ENCODE data around the gene TEAD3. TPM values are rescaled to one million over a fixed set of nuclear protein-coding genes. Genes with fewer than 3 reads are reported as not detected.
A peak's percentile ranks its signal among the peaks of the same experiment; 100 is the strongest.

The TEAD3 gene
- total and polyA plus RNA-seq, 7 donors: 14.4 to 95.8 (median 50.4) TPM

DNA sequence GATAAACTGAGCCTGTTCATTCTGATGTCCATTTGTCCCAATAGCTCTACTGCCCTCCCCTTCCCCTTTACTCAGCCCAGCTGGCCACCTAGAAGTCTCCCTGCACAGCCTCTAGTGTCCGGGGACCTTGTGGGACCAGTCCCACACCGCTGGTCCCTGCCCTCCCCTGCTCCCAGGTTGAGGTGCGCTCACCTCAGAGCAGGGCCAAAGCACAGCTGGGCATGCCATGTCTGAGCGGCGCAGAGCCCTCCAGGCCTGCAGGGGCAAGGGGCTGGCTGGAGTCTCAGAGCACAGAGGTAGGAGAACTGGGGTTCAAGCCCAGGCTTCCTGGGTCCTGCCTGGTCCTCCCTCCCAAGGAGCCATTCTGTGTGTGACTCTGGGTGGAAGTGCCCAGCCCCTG lies 69.4 kb downstream of the TEAD3 start:
- TF ChIP-seq POLR2A (IDR thresholded peaks at IDR 0.05) (no peak), POLR2AphosphoS5 (IDR thresholded peaks at IDR 0.05) (no peak)
- TF ChIP-seq, protein P1, sequence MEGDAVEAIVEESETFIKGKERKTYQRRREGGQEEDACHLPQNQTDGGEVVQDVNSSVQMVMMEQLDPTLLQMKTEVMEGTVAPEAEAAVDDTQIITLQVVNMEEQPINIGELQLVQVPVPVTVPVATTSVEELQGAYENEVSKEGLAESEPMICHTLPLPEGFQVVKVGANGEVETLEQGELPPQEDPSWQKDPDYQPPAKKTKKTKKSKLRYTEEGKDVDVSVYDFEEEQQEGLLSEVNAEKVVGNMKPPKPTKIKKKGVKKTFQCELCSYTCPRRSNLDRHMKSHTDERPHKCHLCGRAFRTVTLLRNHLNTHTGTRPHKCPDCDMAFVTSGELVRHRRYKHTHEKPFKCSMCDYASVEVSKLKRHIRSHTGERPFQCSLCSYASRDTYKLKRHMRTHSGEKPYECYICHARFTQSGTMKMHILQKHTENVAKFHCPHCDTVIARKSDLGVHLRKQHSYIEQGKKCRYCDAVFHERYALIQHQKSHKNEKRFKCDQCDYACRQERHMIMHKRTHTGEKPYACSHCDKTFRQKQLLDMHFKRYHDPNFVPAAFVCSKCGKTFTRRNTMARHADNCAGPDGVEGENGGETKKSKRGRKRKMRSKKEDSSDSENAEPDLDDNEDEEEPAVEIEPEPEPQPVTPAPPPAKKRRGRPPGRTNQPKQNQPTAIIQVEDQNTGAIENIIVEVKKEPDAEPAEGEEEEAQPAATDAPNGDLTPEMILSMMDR (IDR thresholded peaks at IDR 0.05): no peak
- no peak overlapping the region for H3K27ac ChIP-seq
- H3K36me3 ChIP-seq: peaks cover 13 to 50% (median 28%) of the 10 kb centered on the region in 4 donors
- intact Hi-C loops (cut with DNase I): no loop called here
- WGBS, 2 donors: 94% methylated on average over 5 of the region's 5 CpGs
- peaks cover 0 to 7% (median 5%) of the 10 kb centered on the region in 4 donors for H3K9me3 ChIP-seq
- no peak overlapping the region for H3K4me3 ChIP-seq
- no peaks in the 10 kb centered on the region for H3K27me3 ChIP-seq
- DNase-seq: no peak
- peaks cover 0 to 10% (median 3%) of the 10 kb centered on the region in 4 donors for H3K4me1 ChIP-seq

DNA sequence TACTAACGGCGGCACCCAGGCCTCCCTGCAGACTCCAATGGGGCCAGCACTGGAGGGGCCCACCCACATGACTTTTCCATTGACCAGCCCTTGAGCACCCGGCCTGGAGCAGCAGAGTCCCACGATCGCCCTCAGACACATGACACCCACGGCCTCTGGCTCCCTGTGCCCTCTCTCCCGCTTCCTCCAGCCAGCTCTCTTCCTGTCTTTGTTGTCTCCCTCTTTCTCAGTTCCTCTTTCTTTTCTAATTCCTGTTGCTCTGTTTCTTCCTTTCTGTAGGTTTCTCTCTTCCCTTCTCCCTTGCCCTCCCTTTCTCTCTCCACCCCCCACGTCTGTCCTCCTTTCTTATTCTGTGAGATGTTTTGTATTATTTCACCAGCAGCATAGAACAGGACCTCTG lies 70.8 kb downstream of the TEAD3 start:
- Histone ChIP-seq H3K4me1 (peaks cover 0 to 10% (median 3%) of the 10 kb centered on the region in 4 donors), H3K27me3 (no peaks in the 10 kb centered on the region), H3K36me3 (peaks cover 22 to 60% (median 37%) of the 10 kb centered on the region in 4 donors), H3K4me3 (no peak overlapping the region), H3K9me3 (peaks cover 0 to 7% (median 5%) of the 10 kb centered on the region in 4 donors), H3K27ac (no peak overlapping the region)
- no peak for DNase-seq
- TF ChIP-seq, protein P1 (IDR thresholded peaks at IDR 0.05): no peak
- TF ChIP-seq POLR2A (IDR thresholded peaks at IDR 0.05) (no peak), EP300 (IDR thresholded peaks at IDR 0.05) (no peak), POLR2AphosphoS5 (IDR thresholded peaks at IDR 0.05) (no peak)
- intact Hi-C loops (cut with DNase I): no loop called here
- WGBS, 2 donors: 67 to 89% methylated on average over 8 of the region's 8 CpGs

DNA sequence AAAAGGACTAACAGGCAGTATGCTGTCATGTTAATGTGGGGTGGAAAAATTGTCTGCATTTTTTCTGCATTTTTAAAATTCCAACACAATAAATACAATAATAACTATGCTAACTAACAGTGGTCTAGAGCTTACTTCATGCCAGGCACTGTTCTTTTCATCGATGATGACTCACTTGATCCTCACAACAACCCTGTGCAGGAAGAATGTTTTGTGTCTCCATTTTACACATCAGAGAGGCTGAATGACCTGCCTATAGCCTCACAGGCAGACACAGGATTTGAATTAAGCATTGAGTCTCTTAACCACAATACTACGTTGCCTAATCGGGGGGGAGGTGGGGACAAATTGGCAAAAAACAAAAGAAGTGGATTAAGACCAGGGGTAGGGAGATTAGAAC lies 71.6 kb downstream of the TEAD3 start:
- Histone ChIP-seq H3K36me3 (peaks cover 22 to 61% (median 37%) of the 10 kb centered on the region in 4 donors), H3K9me3 (peaks cover 0 to 7% (median 4%) of the 10 kb centered on the region in 4 donors), H3K4me3 (no peak overlapping the region), H3K27me3 (no peaks in the 10 kb centered on the region), H3K4me1 (peaks cover 0 to 10% (median 3%) of the 10 kb centered on the region in 4 donors), H3K27ac (peak overlapping the region in 1 of 4 donors; percentile 12)
- WGBS, 2 donors: 86 to 92% methylated on average over 3 of the region's 3 CpGs
- no peak for DNase-seq
- TF ChIP-seq, protein P1 (IDR thresholded peaks at IDR 0.05): no peak
- TF ChIP-seq POLR2A (IDR thresholded peaks at IDR 0.05) (no peak), EP300 (IDR thresholded peaks at IDR 0.05) (no peak), POLR2AphosphoS5 (IDR thresholded peaks at IDR 0.05) (no peak)
- intact Hi-C loops (cut with DNase I): no loop called here

Small RNA genes within 50 kb of the gene (small RNA-seq; reads per million reads assigned to genes)
- gene MIR7111: 0 reads per million in 3 donors

Other genes with a start within 250 kb of the TEAD3 start
- 10 to 100 TPM; 29.3 to 59.8 (median 31.8) TPM for gene ZNF76, start 237.3 kb downstream of the TEAD3 start, total RNA-seq
- gene ZNF76, start 237.3 kb downstream of the TEAD3 start, polyA plus RNA-seq: 10 to 100 TPM; 14.3 to 28.3 (median 15.0) TPM
- 1 to 10 TPM; 1.4 to 4.7 (median 3.5) TPM for gene DEF6, start 199.3 kb downstream of the TEAD3 start, total RNA-seq
- gene DEF6, start 199.3 kb downstream of the TEAD3 start, polyA plus RNA-seq: 10 to 100 TPM in 1 of 3 donors, 1 to 10 TPM in 2; 4.2 to 30.1 (median 4.6) TPM
- 10 to 100 TPM in 1 of 4 donors, 1 to 10 TPM in 3; 5.8 to 16.8 (median 8.5) TPM for gene PPARD, start 154.5 kb downstream of the TEAD3 start, total RNA-seq
- 10 to 100 TPM; 22.8 to 75.4 (median 31.5) TPM for gene PPARD, start 154.5 kb downstream of the TEAD3 start, polyA plus RNA-seq
- gene FANCE, start 44.7 kb downstream of the TEAD3 start, total RNA-seq: 1 to 10 TPM; 3.3 to 3.9 (median 3.7) TPM
- 1 to 10 TPM; 2.4 to 5.2 (median 3.2) TPM for gene FANCE, start 44.7 kb downstream of the TEAD3 start, polyA plus RNA-seq
- gene RPL10A, start 28.7 kb downstream of the TEAD3 start, total RNA-seq: 1,000 to 10,000 TPM; 1,381 to 2,837 (median 2,184) TPM
- gene RPL10A, start 28.7 kb downstream of the TEAD3 start, polyA plus RNA-seq: 1,000 to 10,000 TPM; 1,931 to 3,217 (median 2,051) TPM
- not detected for gene TULP1, start 15.8 kb upstream of the TEAD3 start, total RNA-seq
- not detected for gene TULP1, start 15.8 kb upstream of the TEAD3 start, polyA plus RNA-seq
- gene FKBP5, start 191.8 kb upstream of the TEAD3 start, total RNA-seq: 100 to 1,000 TPM; 200 to 326 (median 258) TPM
- 100 to 1,000 TPM in 1 of 3 donors, 10 to 100 TPM in 2; 52.9 to 165 (median 93.9) TPM for gene FKBP5, start 191.8 kb upstream of the TEAD3 start, polyA plus RNA-seq
- gene ARMC12, start 240.0 kb upstream of the TEAD3 start, total RNA-seq: 1 to 10 TPM in 2 of 4 donors, under 1 TPM in 1, not detected in 1; 0.49 to 5.0 (median 1.1) TPM
- gene ARMC12, start 240.0 kb upstream of the TEAD3 start, polyA plus RNA-seq: under 1 TPM in 1 of 3 donors, not detected in 2; 0.66 TPM

Measured in sigmoid colon (tissue), 7 donors.